Epithelial cell of proximal tubule (primary cell): Measurements from ENCODE around the gene PFDN2. TPM values are rescaled to one million over a fixed set of nuclear protein-coding genes. Genes with fewer than 3 reads are reported as not detected.

ENCODE experiments used
- DNase-seq: peaks from one replicate; pipeline ENCODE4 v3.0.0-alpha.2; 2011; ENCODE audit warnings: low read depth
- H3K4me3 ChIP-seq: 2 replicates; pipeline ENCODE4 v1.5.1; 2011; ENCODE audit warnings: low read depth, mild to moderate bottlenecking, low read length
- total RNA-seq: library from RNA; depleted of rRNA; stranded (reverse); fragments of >200 nt; gene quantifications from 2 replicates; pipeline ENCODE4 v1.2.3, GENCODE V29; 2015
- TF ChIP-seq, protein P1 (sequence below): conservative IDR thresholded peaks from 2 replicates; pipeline ENCODE4 v1.5.1; 2012; ENCODE audit warnings: low read depth, mild to moderate bottlenecking, low read length

The PFDN2 gene
- total RNA-seq, 1 donor from 2014 or later = 103 TPM

DNA sequence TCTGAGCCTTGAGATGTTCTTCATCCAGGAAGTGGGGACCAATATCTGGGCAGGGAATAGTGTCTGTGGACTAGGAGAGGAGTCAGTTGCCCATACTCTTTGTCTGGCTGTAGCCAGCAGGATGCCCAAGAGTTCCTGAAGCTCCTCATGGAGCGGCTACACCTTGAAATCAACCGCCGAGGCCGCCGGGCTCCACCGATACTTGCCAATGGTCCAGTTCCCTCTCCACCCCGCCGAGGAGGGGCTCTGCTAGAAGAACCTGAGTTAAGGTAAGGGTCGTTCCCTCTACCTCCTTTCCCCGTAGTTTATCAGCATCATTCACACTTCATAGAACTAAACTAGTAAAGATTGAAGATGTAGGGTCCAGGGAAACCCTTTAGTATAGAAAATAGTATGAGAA lies 45.0 kb upstream of the PFDN2 start:
- no peak for DNase-seq
- TF ChIP-seq, protein P1, sequence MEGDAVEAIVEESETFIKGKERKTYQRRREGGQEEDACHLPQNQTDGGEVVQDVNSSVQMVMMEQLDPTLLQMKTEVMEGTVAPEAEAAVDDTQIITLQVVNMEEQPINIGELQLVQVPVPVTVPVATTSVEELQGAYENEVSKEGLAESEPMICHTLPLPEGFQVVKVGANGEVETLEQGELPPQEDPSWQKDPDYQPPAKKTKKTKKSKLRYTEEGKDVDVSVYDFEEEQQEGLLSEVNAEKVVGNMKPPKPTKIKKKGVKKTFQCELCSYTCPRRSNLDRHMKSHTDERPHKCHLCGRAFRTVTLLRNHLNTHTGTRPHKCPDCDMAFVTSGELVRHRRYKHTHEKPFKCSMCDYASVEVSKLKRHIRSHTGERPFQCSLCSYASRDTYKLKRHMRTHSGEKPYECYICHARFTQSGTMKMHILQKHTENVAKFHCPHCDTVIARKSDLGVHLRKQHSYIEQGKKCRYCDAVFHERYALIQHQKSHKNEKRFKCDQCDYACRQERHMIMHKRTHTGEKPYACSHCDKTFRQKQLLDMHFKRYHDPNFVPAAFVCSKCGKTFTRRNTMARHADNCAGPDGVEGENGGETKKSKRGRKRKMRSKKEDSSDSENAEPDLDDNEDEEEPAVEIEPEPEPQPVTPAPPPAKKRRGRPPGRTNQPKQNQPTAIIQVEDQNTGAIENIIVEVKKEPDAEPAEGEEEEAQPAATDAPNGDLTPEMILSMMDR = no peak
- no peak overlapping the region for H3K4me3 ChIP-seq

DNA sequence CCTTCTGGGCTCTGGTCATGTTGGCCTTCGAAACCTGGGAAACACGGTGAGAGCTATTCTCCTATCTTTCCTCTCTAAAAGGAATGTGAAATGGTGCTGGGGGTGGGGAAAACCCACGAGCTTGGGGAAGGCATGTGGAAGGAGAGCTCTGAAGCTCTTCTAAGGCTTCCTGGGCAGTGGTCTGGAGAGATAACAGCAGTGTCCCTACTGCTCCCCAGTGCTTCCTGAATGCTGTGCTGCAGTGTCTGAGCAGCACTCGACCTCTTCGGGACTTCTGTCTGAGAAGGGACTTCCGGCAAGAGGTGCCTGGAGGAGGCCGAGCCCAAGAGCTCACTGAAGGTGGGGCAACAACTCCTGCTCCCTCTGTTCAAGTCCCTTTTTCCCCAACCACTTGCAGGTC lies 44.2 kb upstream of the PFDN2 start:
- DNase-seq = no peak
- TF ChIP-seq, protein P1 = no peak
- no peak overlapping the region for H3K4me3 ChIP-seq

DNA sequence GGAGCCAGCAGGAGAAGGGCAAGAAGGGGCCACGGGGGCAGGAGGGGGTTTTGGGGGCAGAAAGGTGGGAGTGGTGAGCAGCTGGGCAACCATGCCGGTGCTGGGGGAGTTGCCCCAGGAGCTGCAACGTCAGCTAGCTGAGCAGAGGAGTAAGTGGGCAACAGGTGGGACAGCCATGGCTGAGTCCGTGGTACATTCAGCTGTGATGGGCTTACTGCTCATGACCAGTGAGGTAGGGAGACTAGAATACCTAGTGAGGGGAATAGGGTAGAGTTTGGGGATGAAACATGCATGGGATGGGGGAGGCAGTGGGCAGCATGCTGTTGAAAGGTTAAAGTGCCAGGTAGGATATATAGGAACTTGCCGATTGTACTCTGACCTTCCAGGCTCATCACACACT lies 43.8 kb upstream of the PFDN2 start:
- H3K4me3 ChIP-seq = no peak overlapping the region
- DNase-seq = no peak
- TF ChIP-seq, protein P1 = no peak

DNA sequence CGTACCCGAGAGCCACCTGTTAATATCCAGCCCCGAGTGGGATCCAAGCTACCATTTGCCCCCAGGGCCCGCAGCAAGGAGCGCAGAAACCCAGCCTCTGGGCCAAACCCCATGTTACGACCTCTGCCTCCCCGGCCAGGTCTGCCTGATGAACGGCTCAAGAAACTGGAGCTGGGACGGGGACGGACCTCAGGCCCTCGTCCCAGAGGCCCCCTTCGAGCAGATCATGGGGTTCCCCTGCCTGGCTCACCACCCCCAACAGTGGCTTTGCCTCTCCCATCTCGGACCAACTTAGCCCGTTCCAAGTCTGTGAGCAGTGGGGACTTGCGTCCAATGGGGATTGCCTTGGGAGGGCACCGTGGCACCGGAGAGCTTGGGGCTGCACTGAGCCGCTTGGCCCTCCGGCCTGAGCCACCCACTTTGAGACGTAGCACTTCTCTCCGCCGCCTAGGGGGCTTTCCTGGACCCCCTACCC lies 42.9 kb upstream of the PFDN2 start:
- no peak overlapping the region for H3K4me3 ChIP-seq
- TF ChIP-seq, protein P1 = no peak
- no peak for DNase-seq

DNA sequence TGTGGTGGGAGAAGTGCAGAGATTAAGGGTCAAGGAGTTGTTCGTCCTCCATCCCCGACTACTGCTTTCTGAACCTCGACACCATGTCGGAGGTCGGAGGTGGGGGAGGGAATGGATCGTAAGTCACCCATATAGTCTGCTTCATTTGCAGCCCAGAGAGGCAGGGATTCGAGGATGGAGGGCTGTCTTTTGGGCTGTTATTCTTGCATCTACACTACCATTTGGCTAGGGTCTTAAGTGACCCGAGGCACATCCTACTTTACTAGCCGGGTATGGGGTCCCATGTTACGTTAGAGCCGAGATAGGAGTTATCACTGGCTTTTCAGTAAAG lies 42.0 kb upstream of the PFDN2 start:
- peak overlapping the region; percentile 75 for H3K4me3 ChIP-seq
- TF ChIP-seq, protein P1 = no peak

DNA sequence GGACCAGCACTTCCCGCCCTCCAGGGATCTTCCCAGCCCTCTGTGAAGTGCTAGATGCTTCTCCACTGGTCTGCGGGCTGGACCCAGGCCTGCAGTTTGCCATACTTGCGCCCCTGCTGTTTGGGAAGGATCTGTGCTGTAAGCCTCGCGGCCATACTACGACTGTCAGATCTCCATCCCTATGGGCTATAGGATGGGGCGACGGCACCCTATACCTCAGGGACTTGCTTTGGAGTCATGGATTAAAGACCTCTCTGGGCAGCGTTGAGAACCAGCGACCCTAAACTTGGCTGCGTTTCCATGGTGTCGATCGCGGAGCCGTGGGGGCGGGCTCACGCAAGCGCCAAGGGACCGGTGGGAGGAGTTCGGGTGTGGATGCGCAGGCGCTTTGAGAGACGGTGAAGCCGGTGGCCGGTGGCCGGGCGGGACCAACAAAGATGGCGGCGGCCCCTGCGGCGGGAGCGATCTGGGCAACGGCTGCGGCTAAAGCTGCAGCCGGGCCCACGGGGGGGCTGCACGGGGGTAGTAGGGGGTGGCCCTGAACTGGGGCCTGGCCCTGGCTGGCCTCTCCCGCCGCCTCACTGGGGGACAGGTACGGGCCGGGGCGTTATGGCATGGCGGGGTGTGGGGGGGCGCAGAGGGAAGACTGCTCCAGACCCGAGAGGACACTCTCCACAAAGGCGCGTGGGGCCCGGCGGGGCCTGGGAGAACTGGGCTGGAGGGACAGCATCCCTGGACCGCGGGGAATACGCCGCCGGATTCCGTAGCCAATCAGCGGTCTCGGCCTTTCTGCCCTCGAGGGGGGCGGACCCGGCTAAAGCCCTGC lies 41.5 kb upstream of the PFDN2 start, which contains the start of gene USP21:
TSS of gene USP21 (plus strand) at position 414 of the 826 bp plus-strand sequence. CDS start 1,141 bp downstream, outside the sequence.
- H3K4me3 ChIP-seq = peak within 1 kb of the TSS; percentile 75
- TF ChIP-seq, protein P1 = peak; percentile 46
- peak; percentile 37 for DNase-seq

More for the DNA sequence above, 42.0 kb upstream of the PFDN2 start:
- DNase-seq = no peak
